Dedifferentiated amniotic fluid mesenchymal stem cell (primary cell): ENCODE results near the gene CPNE9.

Experiments used
- DNase-seq: peaks from one replicate; pipeline ENCODE4 v3.0.0-alpha.2; 2016; ENCODE audit errors: extremely low spot score

The CPNE9 gene

GRCh38 chr3:9716801-9717555 lies 13.3 kb downstream of the CPNE9 start:
- DNase-seq, result no peak

GRCh38 chr3:9717563-9717962 lies 13.9 kb downstream of the CPNE9 start:
- DNase-seq, result no peak

DNA sequence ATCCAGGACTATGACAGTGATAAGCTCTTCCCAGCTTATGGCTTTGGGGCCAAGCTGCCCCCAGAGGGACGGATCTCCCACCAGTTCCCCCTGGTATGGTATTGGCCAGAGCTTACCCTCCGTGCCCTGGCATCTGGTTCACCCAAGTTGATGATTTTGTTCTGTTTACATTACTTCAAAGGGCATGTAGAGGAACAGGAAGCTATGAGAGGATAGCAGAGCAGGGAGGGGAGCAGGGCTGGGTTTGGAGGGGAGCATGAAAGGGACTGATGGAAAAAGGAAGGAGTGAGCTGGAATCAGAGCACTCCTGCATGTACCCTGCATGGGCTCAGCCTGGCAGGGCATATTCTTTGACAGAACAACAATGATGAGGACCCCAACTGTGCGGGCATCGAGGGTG lies 14.5 kb downstream of the CPNE9 start:
- no peak for DNase-seq

DNA sequence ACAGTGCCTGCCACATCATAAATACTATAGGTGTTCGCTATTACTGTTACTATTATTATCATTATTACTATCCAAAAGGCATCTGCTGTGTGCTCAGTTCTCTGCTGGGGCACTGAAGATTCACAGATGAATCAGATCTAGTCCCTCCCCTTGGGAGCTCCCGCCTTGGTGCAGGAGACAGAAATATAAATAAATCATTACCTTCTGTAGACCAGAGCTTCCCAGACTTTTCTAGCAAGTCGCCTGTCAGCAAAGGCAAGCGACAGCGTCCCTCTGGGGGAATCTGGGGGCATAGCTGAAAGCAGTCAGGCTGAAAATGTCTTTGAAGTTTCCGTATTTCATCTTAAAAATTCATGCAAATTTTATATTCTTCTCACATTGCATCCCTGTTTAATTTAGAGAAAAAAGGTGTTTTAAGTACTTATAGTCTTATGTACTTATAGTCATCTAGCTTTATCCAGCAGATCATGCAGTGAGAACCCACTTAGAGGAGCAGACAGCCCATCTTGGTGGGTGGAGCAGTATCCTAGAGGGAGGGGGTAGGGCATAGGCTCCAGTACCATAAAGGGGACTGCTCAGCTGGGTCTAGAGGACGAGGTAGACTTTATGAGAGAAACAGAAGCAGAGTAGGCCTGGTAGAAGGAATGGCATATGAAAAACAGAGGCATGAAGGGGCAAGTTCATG lies 17.5 kb downstream of the CPNE9 start:
- DNase-seq, result no peak

- no peak for DNase-seq
These were observed 18.0 kb downstream of the CPNE9 start for GRCh38 chr3:9721700-9722060.

DNA sequence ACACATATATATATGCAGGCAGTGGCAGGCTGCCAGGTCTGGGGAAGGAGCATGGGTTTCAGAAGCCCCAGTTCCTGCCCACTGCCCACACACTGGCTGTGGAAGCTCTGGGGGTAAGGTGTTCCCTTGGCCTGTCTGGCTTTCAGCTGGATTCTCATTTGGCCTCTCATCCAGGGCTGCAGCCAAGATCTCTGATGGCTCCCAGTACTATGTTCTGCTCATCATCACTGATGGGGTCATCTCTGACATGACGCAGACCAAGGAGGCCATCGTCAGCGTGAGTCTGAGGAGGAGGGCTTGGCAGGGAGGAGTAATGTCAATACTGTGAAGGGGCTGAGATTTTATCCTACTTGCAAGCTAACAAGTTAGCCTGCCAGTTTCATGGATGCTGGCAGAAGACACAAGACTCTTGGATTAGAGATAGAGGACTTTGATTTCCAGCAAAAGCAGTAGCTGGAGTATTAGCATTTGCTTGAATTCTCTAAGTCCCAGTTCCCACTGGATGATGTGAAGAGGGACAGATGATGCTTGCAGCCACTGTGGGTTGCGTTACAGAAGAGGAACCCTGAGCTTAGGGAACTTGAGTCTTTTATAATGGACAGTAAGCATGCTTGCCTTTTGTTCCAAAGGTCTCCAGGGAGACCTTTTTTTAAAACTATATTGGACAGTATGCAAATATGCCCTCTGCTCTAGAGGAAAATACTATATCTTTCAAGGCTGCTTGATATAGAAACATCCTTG lies 22.3 kb downstream of the CPNE9 start:
- no peak for DNase-seq

- no peak for DNase-seq
These were observed 23.5 kb downstream of the CPNE9 start for GRCh38 chr3:9727041-9727595.

DNA sequence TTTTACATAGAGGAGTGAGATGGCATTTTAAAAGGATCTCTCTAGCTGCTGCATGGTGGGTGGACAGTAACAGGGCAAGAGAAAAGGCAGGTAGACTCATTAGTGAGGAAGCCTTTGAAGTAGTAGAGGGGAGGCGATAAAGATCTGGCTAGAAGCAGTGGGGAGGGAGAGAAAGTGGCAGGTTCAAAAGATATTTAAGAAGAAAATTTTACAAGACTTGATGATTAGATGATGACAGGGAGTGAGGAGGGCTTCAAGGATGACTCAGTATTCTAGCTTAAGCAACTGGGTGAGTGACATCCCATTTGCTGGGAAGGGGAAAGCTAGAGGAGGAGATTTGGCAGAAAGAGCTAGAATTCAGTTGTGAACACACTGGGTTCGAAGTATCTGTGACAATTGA lies 24.1 kb downstream of the CPNE9 start:
- no peak for DNase-seq

DNA sequence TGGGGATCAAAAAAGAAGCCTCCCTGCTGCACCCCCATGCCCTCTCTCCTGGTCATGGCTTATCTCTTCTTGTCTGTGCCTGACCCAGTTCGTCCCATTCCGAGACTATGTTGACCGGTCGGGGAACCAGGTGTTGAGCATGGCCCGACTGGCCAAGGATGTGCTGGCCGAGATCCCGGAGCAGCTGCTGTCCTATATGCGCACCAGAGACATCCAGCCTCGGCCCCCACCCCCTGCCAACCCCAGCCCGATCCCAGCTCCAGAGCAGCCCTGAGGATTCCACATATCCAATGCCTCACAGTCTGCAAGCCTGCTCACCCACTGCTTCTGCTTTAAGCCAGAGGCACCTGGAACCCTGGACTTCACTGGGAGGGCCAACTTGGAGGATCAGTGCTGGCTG lies 25.8 kb downstream of the CPNE9 start:
- no peak for DNase-seq

DNA sequence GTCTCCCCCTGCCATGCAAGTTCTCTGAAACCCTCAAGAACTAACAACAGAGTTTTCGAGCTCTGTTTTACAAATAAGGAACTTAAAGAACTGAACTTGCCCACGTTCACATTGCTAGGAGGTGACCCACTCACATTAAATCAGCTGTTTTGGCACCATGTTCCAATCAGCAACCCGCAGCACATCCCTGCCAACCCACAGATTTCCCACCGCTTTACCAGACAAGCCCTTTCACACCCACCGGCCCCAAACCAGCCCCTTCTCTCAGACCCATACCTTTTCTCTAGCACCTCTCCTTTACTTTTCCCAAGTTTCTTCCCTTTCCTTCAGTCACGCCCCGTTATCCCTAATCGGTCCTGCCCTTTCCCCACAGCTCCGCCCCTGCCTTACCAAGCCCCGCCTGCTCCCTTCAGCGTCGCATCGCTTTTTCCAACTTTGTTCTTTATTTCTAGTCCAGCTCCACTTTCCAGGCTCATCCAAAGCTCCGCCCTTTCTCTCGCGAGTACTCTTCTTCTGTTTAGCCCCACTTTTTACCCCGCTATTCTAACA lies 27.1 kb downstream of the CPNE9 start:
- DNase-seq, result peak; percentile 41

DNA sequence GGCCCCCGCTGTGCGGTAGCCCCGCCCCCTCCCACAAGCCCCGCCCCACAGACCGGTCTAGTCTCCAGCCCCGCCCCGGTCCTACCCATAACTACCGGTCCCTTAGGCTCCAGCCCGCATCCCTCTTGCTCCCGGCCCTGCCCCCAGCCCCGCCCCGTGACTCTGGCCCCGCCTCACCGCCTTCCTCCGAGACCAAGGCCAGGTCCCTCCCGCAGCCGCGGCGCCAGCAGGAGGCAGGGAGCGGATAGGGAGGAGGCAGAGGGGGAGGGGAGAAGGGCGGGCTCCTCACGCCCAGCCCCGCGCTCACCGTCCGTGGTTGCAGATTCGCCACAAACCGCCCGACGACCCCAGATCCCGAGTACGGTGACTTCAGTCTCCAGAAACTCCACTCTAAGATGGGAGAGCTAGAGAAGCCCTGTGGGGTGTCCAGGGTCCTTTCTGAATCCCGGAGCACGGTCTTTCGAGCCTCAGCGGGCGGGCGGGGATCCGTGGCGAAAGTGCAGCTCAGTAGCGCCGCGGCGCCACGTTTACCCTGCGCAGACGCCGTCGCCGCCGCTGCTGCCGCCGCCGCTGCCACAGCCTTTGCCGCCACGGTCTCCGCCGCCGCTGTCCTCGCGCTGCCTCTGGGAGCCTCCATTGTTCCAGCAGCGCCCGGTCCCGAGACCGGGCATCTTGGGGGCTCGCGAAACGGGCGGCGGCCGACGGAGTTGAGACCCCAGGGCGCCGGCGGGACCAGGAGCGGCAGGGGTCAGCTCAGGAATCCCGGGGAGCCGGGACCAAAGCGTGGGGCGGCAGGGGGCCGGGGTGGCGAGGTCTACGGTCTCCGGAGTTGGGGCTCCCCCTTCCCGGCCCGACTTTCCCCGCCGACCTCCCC lies 27.8 kb downstream of the CPNE9 start, which contains the start of gene BRPF1:
Gene BRPF1 (plus strand): TSS at position 530 of the 874 bp plus-strand sequence. CDS start 2,406 bp downstream, outside the sequence.
- peak; percentile 99 for DNase-seq

GRCh38 chr3:9732080-9732739 lies 28.6 kb downstream of the CPNE9 start:
- DNase-seq, result no peak

- peak; percentile 22 for DNase-seq
These were observed 29.1 kb downstream of the CPNE9 start for GRCh38 chr3:9732740-9733115.

DNA sequence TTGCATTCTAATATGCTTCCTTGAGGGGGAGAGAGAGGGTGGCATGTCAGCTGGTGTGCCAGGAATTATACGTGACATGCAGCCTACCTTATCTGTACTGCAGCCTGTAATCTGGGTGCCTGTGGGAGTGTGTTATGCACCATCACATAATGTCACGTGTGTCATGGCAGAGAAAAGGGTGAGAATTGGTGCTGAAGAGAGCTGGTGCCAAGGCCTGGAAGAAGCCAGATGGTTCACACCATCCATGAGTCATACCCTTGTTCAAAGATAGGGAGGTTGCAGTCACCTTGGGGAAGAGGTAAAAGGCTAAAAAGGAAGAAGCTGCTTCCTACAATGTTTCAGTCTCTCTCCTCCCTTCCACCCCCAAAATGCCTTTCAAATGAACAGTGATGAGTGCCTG lies 33.2 kb downstream of the CPNE9 start:
- DNase-seq, result no peak

- no peak for DNase-seq
These were observed 35.5 kb downstream of the CPNE9 start for GRCh38 chr3:9739181-9739580.

DNA sequence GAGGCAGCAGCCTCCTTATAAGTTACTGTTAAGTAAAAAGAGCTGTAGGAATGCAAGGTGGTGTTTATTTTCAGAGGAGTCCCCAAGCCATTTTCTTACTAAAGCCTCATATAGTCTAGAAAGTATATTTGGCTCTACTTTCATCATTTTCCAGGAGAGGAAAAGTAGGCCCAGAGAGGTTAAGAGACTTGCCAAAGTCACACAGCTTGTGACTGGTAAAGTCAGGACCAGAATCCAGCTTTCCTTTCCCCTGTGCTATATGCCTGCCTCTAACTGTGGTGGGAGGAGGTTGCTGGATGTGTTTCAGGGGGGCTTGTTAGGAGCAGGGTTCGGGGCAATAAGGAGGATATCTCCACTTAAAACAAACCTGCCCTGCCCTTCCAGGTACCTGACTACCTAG lies 38.9 kb downstream of the CPNE9 start:
- no peak for DNase-seq

DNA sequence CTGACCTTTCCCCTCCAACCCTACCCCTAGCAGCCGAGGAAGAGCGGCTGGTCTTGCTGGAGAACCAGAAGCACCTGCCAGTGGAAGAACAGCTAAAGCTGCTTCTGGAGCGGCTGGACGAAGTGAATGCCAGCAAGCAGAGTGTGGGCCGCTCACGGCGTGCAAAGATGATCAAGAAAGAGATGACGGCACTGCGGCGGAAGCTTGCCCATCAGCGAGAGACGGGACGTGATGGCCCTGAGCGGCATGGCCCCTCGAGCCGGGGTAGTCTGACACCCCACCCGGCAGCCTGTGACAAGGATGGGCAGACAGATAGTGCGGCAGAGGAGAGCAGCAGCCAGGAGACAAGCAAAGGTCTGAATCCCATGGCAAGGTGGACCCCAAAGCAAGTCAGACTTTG lies 39.9 kb downstream of the CPNE9 start:
- no peak for DNase-seq

DNA sequence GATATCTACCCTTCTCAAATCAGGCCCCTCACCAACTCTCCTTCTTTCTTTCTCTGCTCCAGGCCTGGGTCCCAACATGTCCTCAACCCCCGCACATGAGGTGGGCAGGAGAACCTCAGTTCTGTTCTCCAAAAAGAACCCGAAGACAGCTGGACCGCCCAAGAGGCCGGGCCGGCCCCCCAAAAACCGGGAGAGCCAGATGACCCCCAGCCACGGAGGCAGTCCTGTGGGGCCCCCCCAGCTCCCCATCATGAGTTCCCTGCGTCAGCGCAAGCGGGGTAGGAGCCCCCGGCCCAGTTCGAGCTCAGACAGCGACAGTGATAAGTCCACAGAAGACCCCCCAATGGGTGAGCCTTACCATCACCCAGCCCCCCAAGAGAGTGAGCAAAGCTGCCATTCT lies 40.5 kb downstream of the CPNE9 start:
- DNase-seq, result no peak

DNA sequence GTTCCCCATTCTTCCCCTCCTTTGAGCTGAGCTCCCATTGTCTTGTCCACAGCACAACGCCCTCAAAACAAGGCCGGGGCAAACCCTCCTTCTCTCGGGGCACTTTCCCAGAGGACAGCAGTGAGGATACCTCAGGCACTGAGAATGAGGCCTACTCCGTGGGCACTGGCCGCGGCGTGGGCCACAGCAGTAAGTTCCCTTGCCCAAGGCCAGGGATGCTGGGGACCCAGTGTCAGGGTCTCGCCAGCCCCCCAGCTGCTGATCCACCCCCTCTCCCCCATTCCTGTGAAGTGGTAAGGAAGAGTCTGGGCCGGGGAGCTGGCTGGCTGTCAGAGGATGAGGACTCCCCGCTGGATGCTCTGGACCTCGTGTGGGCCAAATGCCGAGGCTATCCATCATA lies 41.9 kb downstream of the CPNE9 start:
- no peak for DNase-seq

DNA sequence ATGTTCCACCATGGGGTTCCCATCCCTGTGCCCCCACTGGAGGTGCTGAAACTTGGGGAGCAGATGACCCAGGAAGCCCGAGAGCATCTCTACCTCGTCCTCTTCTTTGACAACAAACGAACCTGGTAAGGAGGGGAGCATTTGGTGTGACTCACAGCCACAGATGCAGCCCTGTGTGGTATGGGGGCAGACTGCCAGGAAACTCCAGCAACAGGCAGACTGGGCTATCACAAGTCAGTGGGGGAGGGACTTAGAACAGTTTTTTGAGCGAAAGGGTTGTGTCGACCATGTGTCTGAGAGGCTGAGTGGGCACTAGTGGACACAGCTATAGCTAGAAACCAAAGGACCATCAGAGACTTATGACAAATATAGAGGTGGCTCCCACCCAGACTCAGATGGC lies 42.7 kb downstream of the CPNE9 start:
- DNase-seq, result no peak

- no peak for DNase-seq
These were observed 43.6 kb downstream of the CPNE9 start for GRCh38 chr3:9747267-9747666.
